ENCODE data around the gene KLHL22. TPM values are rescaled to one million over a fixed set of nuclear protein-coding genes. Genes with fewer than 3 reads are reported as not detected.
A peak's percentile ranks its signal among the peaks of the same experiment; 100 is the strongest.

KLHL22 gene
- total RNA-seq, 1 donor from 2014 or later: 14.3 TPM

DNA sequence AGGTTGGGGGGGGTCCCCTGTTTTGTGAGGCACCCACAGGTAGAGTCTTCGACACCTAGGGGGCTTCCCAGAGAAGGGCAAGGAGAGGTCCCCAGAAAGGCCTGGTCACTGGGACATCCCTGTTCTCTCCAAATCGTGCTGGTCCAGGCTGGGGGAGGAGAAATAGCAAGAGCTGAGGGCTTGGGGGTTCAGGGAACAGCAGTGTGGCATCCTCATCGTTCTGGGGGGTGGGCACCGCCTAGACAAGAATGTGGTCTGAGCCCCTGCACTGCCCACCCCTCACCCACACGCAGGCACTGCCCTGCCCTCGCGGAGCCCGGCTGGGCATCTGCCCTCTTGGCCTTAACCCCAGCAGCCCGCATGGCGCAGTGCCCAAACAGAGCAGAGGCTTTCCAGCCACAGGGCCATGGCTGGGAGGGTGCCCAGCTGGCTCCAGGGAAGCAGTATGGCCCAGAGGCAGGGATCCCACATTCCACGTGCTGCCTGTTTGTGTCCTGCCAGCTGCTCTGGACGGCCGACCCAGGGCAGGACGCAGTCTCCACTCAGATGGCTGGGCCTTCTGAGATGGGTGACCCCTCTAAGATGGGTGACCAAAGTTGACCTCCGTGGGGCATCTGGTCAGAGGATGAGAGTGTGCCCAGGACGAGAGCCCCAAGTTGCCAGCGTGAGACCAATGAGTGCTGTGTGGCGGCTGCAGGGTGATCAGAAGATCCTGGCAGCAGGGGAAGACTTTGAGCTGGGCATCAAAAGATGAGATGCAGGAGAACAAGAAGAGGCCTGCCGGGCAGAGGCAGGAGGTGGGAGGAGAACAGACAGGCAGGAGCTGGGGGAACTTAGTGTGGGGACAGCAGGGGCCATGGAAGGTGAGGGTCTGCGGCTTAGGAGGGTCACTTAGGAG is 72.3 kb downstream of the KLHL22 start:
- Mint-ChIP-seq H3K9me3 (no peaks in the 10 kb centered on the region), H3K4me3 (no peak overlapping the region), H3K27ac (no peak overlapping the region), H3K27me3 (ENCODE audit: insufficient read depth, low read depth) (peaks cover 2% of the 10 kb centered on the region), H3K4me1 (peaks cover 10% of the 10 kb centered on the region), H3K36me3 (peaks cover 6% of the 10 kb centered on the region)
- Histone ChIP-seq H2AFZ (replicated peaks) (no peak overlapping the region), H3K9ac (no peak overlapping the region), H4K20me1 (ENCODE audit: low read depth) (peaks cover under 1% of the 10 kb centered on the region), H3F3A (ENCODE audit: low read depth) (no peaks in the 10 kb centered on the region), H3K4me2 (no peak overlapping the region), H3K36me3 (no peaks in the 10 kb centered on the region), H3K79me2 (ENCODE audit: low read depth) (no peaks in the 10 kb centered on the region), H3K4me1 (no peaks in the 10 kb centered on the region), H3K4me3 (no peak overlapping the region), H3K27ac (no peak overlapping the region), H3K9me3 (ENCODE audit: low read depth) (no peaks in the 10 kb centered on the region), H3K27me3 (peaks cover 23% of the 10 kb centered on the region)
- TF ChIP-seq EZH2phosphoT487 (IDR thresholded peaks at IDR 0.05): no peak
- TF ChIP-seq, protein P1, sequence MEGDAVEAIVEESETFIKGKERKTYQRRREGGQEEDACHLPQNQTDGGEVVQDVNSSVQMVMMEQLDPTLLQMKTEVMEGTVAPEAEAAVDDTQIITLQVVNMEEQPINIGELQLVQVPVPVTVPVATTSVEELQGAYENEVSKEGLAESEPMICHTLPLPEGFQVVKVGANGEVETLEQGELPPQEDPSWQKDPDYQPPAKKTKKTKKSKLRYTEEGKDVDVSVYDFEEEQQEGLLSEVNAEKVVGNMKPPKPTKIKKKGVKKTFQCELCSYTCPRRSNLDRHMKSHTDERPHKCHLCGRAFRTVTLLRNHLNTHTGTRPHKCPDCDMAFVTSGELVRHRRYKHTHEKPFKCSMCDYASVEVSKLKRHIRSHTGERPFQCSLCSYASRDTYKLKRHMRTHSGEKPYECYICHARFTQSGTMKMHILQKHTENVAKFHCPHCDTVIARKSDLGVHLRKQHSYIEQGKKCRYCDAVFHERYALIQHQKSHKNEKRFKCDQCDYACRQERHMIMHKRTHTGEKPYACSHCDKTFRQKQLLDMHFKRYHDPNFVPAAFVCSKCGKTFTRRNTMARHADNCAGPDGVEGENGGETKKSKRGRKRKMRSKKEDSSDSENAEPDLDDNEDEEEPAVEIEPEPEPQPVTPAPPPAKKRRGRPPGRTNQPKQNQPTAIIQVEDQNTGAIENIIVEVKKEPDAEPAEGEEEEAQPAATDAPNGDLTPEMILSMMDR (IDR thresholded peaks at IDR 0.05): no peak
- TF ChIP-seq EZH2 (IDR thresholded peaks at IDR 0.05): no peak
- no peak for DNase-seq (ENCODE audit: low spot score)

DNA sequence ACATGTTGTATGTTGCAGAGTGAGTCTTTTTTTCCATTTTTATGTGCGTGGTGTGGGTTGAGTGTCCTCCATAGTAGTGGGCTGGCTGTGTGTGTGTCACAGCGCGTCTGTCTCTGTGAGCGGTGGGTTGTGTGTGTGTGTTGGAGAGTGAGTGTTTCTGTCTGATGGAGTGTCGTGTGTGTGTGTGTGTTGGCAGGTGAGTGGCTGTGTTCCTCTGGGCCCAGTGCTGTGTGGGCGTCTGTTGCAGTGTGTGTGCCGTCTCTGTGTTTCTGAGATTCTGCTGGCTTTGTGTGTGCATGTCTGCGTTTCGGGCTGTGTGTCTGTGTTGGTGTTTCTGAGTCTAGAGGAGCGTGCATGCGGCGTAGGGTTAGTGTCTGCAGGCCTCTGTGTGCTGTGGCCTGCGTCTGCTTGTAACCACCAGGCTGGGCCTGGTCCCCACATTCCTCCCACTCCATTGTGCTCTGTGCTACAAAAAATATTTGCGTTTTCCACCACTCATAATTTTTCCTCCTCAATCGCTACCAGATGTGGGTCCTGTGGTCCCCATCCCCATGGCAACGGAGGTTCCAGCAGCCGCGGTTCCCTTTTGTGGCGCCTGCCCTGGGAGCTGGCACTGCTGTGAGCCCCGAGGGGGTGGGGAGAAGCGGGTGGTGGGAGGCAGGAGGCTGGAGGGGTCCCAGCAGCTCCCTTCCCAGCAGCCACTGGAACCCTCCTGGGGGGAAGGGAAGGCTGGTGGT is 73.2 kb downstream of the KLHL22 start:
- H3K4me3 Mint-ChIP-seq: no peak overlapping the region
- no peaks in the 10 kb centered on the region for H3K9me3 ChIP-seq (ENCODE audit: low read depth)
- no peaks in the 10 kb centered on the region for H3K79me2 ChIP-seq (ENCODE audit: low read depth)
- no peak overlapping the region for H3K9ac ChIP-seq
- TF ChIP-seq EZH2phosphoT487 (IDR thresholded peaks at IDR 0.05) (no peak), EZH2 (IDR thresholded peaks at IDR 0.05) (no peak)
- TF ChIP-seq, protein P1 (IDR thresholded peaks at IDR 0.05): no peak
- H3K36me3 Mint-ChIP-seq: peaks cover 6% of the 10 kb centered on the region
- H3K9me3 Mint-ChIP-seq: no peaks in the 10 kb centered on the region
- H3K36me3 ChIP-seq: no peaks in the 10 kb centered on the region
- no peak overlapping the region for H3K4me3 ChIP-seq
- peaks cover 2% of the 10 kb centered on the region for H3K27me3 Mint-ChIP-seq (ENCODE audit: insufficient read depth, low read depth)
- no peak overlapping the region for H2AFZ ChIP-seq (replicated peaks)
- H3F3A ChIP-seq (ENCODE audit: low read depth): no peaks in the 10 kb centered on the region
- peaks cover 10% of the 10 kb centered on the region for H3K4me1 Mint-ChIP-seq
- no peak overlapping the region for H3K4me2 ChIP-seq
- peaks cover 16% of the 10 kb centered on the region for H3K27me3 ChIP-seq
- no peak overlapping the region for H3K27ac ChIP-seq
- no peaks in the 10 kb centered on the region for H4K20me1 ChIP-seq (ENCODE audit: low read depth)
- no peak overlapping the region for H3K27ac Mint-ChIP-seq
- peak; percentile 11 for DNase-seq (ENCODE audit: low spot score)
- H3K4me1 ChIP-seq: no peaks in the 10 kb centered on the region

DNA sequence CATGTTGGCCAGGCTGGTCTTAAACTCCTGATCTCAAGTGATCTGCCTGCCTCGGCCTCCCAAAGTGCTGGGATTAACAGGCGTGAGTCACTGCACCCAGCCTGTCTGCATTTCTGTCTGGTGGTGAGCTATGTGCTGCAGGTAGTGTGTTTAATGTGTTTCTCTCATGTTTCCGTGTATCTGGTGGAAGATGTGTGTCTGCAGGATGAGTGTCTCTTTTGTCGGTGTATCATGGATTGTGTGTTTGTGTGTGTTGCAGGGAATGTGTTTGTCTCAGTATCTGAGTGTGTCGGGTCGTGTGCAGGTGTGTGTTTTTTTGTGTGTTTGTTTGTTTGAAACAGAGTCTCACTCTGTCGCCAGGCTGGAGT is 74.1 kb downstream of the KLHL22 start:
- no peak for TF ChIP-seq EZH2 (IDR thresholded peaks at IDR 0.05)
- TF ChIP-seq EZH2phosphoT487 (IDR thresholded peaks at IDR 0.05): no peak
- TF ChIP-seq, protein P1 (IDR thresholded peaks at IDR 0.05): no peak
- Histone ChIP-seq H3K27ac (no peak overlapping the region), H3K4me1 (no peaks in the 10 kb centered on the region), H3K27me3 (peaks cover 10% of the 10 kb centered on the region), H2AFZ (replicated peaks) (no peak overlapping the region), H3K4me2 (no peak overlapping the region), H3K9me3 (ENCODE audit: low read depth) (no peaks in the 10 kb centered on the region), H4K20me1 (ENCODE audit: low read depth) (no peaks in the 10 kb centered on the region), H3K36me3 (no peaks in the 10 kb centered on the region), H3K79me2 (ENCODE audit: low read depth) (no peaks in the 10 kb centered on the region), H3K9ac (no peak overlapping the region), H3F3A (ENCODE audit: low read depth) (no peaks in the 10 kb centered on the region), H3K4me3 (no peak overlapping the region)
- H3K4me1 Mint-ChIP-seq: peaks cover 10% of the 10 kb centered on the region
- H3K9me3 Mint-ChIP-seq: no peaks in the 10 kb centered on the region
- peaks cover 2% of the 10 kb centered on the region for H3K27me3 Mint-ChIP-seq (ENCODE audit: insufficient read depth, low read depth)
- no peak for DNase-seq (ENCODE audit: low spot score)
- no peak overlapping the region for H3K4me3 Mint-ChIP-seq
- H3K27ac Mint-ChIP-seq: no peak overlapping the region
- H3K36me3 Mint-ChIP-seq: no peaks in the 10 kb centered on the region
